Smooth muscle cell (in vitro differentiated cells): ENCODE measurements around the gene PCDH8. TPM values are rescaled to one million over a fixed set of nuclear protein-coding genes. Genes with fewer than 3 reads are reported as not detected.

Experiments used
- DNase-seq: peaks from one replicate; lab custom pipeline; 2025; ENCODE audit not compliant: unreplicated experiment; lab: John Stamatoyannopoulos, UW
- H2AFZ ChIP-seq: fragments of 200-600 bp; sonication (generic); 2 replicates; pipeline ENCODE4 v1.6.0; 2016; ENCODE audit warnings: antibody characterized with exemption, low read depth, mild to moderate bottlenecking
- H3F3A ChIP-seq: fragments of 200-600 bp; sonication (generic); 2 replicates; pipeline ENCODE4 v1.6.0; 2017; ENCODE audit warnings: antibody characterized with exemption, low read depth
- H3K27ac ChIP-seq: fragments of 200-600 bp; sonication (generic); 2 replicates; pipeline ENCODE4 v1.5.1; 2016; ENCODE audit warnings: low read depth, mild to moderate bottlenecking
- H3K27me3 ChIP-seq: fragments of 200-600 bp; sonication (generic); 2 replicates; pipeline ENCODE4 v1.6.1; 2016; ENCODE audit warnings: low read depth, mild to moderate bottlenecking
- H3K36me3 ChIP-seq: fragments of 200-600 bp; sonication (generic); 2 replicates; pipeline ENCODE4 v1.5.1; 2016; ENCODE audit warnings: low read depth
- H3K4me1 ChIP-seq: fragments of 200-600 bp; sonication (generic); 2 replicates; pipeline ENCODE4 v1.5.1; 2016; ENCODE audit warnings: low read depth
- H3K4me2 ChIP-seq: fragments of 200-600 bp; sonication (generic); 2 replicates; pipeline ENCODE4 v1.6.0; 2016; ENCODE audit warnings: mild to moderate bottlenecking
- H3K4me3 ChIP-seq: fragments of 200-600 bp; sonication (generic); 2 replicates; pipeline ENCODE4 v1.5.1; 2016; ENCODE audit warnings: mild to moderate bottlenecking
- H3K79me2 ChIP-seq: fragments of 200-600 bp; sonication (generic); 2 replicates; pipeline ENCODE4 v1.6.0; 2016; ENCODE audit warnings: low read depth, mild to moderate bottlenecking
- H3K9ac ChIP-seq: fragments of 200-600 bp; sonication (generic); 2 replicates; pipeline ENCODE4 v1.6.0; 2016; ENCODE audit warnings: low read depth
- H3K9me3 ChIP-seq: fragments of 200-600 bp; sonication (generic); replicated peaks from 2 replicates; pipeline ENCODE4 v1.5.1; 2016; ENCODE audit warnings: low read depth
- H4K20me1 ChIP-seq: fragments of 200-600 bp; sonication (generic); 2 replicates; pipeline ENCODE4 v1.6.0; 2016; ENCODE audit warnings: low read depth
- CTCF ChIP-seq: fragments of 200-600 bp; sonication (generic); IDR thresholded peaks from 2 replicates; pipeline ENCODE4 v1.5.1; 2017; ENCODE audit warnings: borderline replicate concordance, mild to moderate bottlenecking, antibody characterized with exemption; ENCODE audit not compliant: insufficient read depth, poor library complexity, severe bottlenecking
- WGBS: methylation state at CpG from one replicate; pipeline ENCODE4 v1.1.7; 2016; ENCODE audit warnings: low lambda C conversion rate; 5-methylcytosine and 5-hydroxymethylcytosine counted together
- polyA plus RNA-seq: library from polyadenylated mRNA; unstranded; fragments of >200 nt; fragmentation: Nextera tagmentation; extraction: Ambion mirVana; gene quantifications from 2 replicates; pipeline ENCODE4 v1.2.1, GENCODE V29; 2016
- total RNA-seq: library from RNA; depleted of rRNA; stranded (reverse); fragments of >200 nt; gene quantifications from 2 replicates; pipeline ENCODE4 v1.2.3, GENCODE V29; 2014

The PCDH8 gene
- total and polyA plus RNA-seq, 2 experiments from 2014 or later: 0.58 to 2.1 TPM

DNA sequence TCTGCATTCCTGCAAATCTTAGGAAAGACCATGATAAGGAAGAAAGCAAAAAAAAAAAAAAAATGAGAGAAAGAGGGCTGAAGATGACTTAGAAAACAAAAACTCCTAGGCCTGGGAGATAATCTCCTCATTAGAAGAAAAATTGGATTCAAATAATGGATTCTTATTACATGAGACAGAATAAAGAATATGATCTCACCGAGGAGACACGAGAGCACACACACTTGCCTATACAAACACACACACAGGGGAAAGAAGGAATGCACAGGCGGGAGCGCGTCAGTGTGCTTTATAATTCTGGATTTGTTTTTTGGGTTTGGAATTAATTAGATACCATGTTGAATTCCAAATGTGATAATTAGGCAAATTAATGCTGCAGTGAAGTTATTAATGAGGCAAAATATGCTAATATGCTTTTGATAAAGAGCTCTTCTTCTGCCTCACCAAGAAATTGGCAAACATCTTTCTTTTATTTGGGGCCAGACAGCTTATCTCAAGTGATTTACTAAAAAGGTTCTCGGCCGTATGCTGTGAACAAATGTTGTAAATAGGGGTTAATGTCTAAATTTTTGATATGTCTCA is 36.1 kb upstream of the PCDH8 start:
- Histone ChIP-seq H4K20me1 (no peaks in the 10 kb centered on the region), H3F3A (peaks cover 3% of the 10 kb centered on the region), H3K4me2 (no peak overlapping the region), H3K27me3 (no peaks in the 10 kb centered on the region), H3K9ac (no peak overlapping the region), H3K4me1 (peaks cover 10% of the 10 kb centered on the region), H3K27ac (no peak overlapping the region), H2AFZ (no peak overlapping the region), H3K4me3 (no peak overlapping the region), H3K79me2 (no peaks in the 10 kb centered on the region), H3K36me3 (no peaks in the 10 kb centered on the region), H3K9me3 (no peaks in the 10 kb centered on the region)
- no peak for DNase-seq
- no peak for TF ChIP-seq CTCF
- WGBS: 72% methylated on average over 7 of the region's 7 CpGs

- Histone ChIP-seq H3F3A (peaks cover 3% of the 10 kb centered on the region), H3K4me1 (peaks cover 10% of the 10 kb centered on the region)
- 40% methylated on average over 2 of the region's 2 CpGs for WGBS
Observed at GRCh38 chr13:52882785-52883184, 34.3 kb upstream of the PCDH8 start.

DNA sequence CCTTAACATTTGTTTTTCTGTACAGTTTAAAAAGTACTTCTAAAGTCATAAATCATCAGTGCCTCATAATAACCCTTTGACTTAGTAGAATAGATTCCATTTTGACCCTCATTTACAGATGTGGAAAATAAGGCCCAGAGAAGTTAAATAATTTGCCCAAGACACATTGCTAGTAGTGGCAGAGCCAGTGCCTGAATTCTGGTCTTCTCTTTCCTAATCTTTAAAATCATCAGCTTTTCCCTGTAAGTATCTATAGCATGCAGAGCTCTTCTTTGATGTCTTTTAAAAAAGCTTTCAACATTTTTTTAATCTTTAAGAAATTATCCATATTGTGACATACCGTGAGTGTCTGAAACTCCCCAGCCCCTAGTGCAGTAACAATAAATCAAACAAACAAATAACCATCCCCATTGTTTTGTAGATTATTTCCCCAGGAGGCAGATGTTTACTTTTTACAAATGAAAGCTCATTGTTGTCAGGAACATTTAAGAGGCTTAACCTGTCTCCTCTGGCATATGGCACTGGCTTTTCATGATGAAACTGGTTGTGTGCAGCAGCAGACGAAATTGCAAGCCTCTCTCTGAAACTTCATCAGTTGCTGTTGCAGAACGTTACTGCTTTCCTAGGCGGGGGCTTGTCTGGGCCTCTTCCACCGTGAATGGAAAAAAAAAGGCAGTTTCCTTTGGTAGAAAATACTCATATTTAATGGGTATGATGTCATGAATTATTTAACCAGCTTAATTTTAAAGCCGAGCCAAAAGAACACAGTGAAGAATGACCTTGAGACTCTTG is 31.7 kb upstream of the PCDH8 start:
- WGBS: 21% methylated on average over 6 of the region's 6 CpGs

More at GRCh38 chr13:52882785-52883184, 34.3 kb upstream of the PCDH8 start:
- Histone ChIP-seq H3K36me3 (no peaks in the 10 kb centered on the region), H3K27me3 (no peaks in the 10 kb centered on the region), H3K4me2 (no peak overlapping the region), H4K20me1 (no peaks in the 10 kb centered on the region), H2AFZ (no peak overlapping the region), H3K4me3 (no peak overlapping the region), H3K9me3 (no peaks in the 10 kb centered on the region), H3K9ac (no peak overlapping the region), H3K27ac (no peak overlapping the region), H3K79me2 (no peaks in the 10 kb centered on the region)
- no peak for TF ChIP-seq CTCF
- DNase-seq: no peak

More for the DNA sequence above, 31.7 kb upstream of the PCDH8 start:
- Histone ChIP-seq H3K27ac (no peak overlapping the region), H3K27me3 (no peaks in the 10 kb centered on the region), H3K4me3 (no peak overlapping the region), H3K4me2 (no peak overlapping the region), H3K36me3 (no peaks in the 10 kb centered on the region), H3K79me2 (no peaks in the 10 kb centered on the region), H3K9ac (no peak overlapping the region), H2AFZ (peak overlapping the region; percentile 18), H3K4me1 (peaks cover 10% of the 10 kb centered on the region), H4K20me1 (no peaks in the 10 kb centered on the region), H3F3A (peaks cover 3% of the 10 kb centered on the region), H3K9me3 (no peaks in the 10 kb centered on the region)
- DNase-seq: no peak
- TF ChIP-seq CTCF: no peak
